Neutrophil (primary cell): ENCODE data around the gene MSL2.

Experiments used
- H3K27ac ChIP-seq: fragments of 200-600 bp; sonication (generic); 2 replicates; pipeline ENCODE4 v1.5.1; 2016; ENCODE audit warnings: mild to moderate bottlenecking, moderate library complexity
- H3K27me3 ChIP-seq: fragments of 200-600 bp; sonication (generic); 2 replicates; pipeline ENCODE4 v1.6.0; 2016; ENCODE audit warnings: mild to moderate bottlenecking
- H3K36me3 ChIP-seq: fragments of 200-600 bp; sonication (generic); 2 replicates; pipeline ENCODE4 v1.5.1; 2017
- H3K4me1 ChIP-seq, 2 experiments: fragments of 200-600 bp in 1 of 2; sonication (generic) in 1 of 2; 1 replicate in 1 of 2; 2 replicates in 1 of 2; pipeline versions ENCODE4 v1.5.1 to v1.6.1; 2013 to 2016; ENCODE audit warnings: low read depth in 1 of 2, low read length in 1 of 2, mild to moderate bottlenecking in 1 of 2, moderate library complexity in 1 of 2; ENCODE audit not compliant: control insufficient read depth in 1 of 2, insufficient read depth in 1 of 2
- H3K4me3 ChIP-seq, 2 experiments: fragments of 200-600 bp in 1 of 2; sonication (generic) in 1 of 2; 1 replicate in 1 of 2; 2 replicates in 1 of 2; pipeline ENCODE4 v1.5.1; 2013 to 2016; ENCODE audit warnings: low read depth in 1 of 2, low read length in 1 of 2, mild to moderate bottlenecking in 1 of 2, moderate library complexity in 1 of 2
- H3K9me3 ChIP-seq: fragments of 200-600 bp; sonication (generic); 2 replicates; pipeline ENCODE4 v1.5.1; 2016
- CTCF ChIP-seq: fragments of 200-600 bp; sonication (generic); IDR thresholded peaks from 2 replicates; pipeline ENCODE4 v1.5.1; 2016; ENCODE audit warnings: antibody characterized with exemption

Gene MSL2

GRCh38 chr3:136186846-136187245 lies 9.3 kb downstream of the MSL2 start:
- no peak overlapping the region for H3K4me3 ChIP-seq
- TF ChIP-seq CTCF, result no peak
- peaks cover 51 to 54% of the 10 kb centered on the region in 2 experiments for H3K4me1 ChIP-seq
- H3K9me3 ChIP-seq, result no peaks in the 10 kb centered on the region
- H3K27ac ChIP-seq, result peak overlapping the region; percentile 64
- H3K27me3 ChIP-seq, result no peaks in the 10 kb centered on the region
- no peaks in the 10 kb centered on the region for H3K36me3 ChIP-seq

GRCh38 chr3:136186344-136186743 lies 9.8 kb downstream of the MSL2 start:
- H3K4me1 ChIP-seq, result peaks cover 49% of the 10 kb centered on the region in 2 experiments
- H3K27ac ChIP-seq, result peak overlapping the region; percentile 64
- no peak for TF ChIP-seq CTCF
- H3K27me3 ChIP-seq, result no peaks in the 10 kb centered on the region
- no peaks in the 10 kb centered on the region for H3K9me3 ChIP-seq
- no peaks in the 10 kb centered on the region for H3K36me3 ChIP-seq
- H3K4me3 ChIP-seq, result peak overlapping the region in 1 of 2 experiments; percentile 16

GRCh38 chr3:136184703-136185102 lies 11.4 kb downstream of the MSL2 start:
- no peaks in the 10 kb centered on the region for H3K36me3 ChIP-seq
- H3K27me3 ChIP-seq, result no peaks in the 10 kb centered on the region
- H3K4me3 ChIP-seq, result no peak overlapping the region
- H3K27ac ChIP-seq, result no peak overlapping the region
- no peaks in the 10 kb centered on the region for H3K9me3 ChIP-seq
- no peak for TF ChIP-seq CTCF
- peaks cover 32 to 37% of the 10 kb centered on the region in 2 experiments for H3K4me1 ChIP-seq

GRCh38 chr3:136181741-136182140 lies 14.4 kb downstream of the MSL2 start:
- Histone ChIP-seq H3K27me3 (no peaks in the 10 kb centered on the region), H3K4me1 (peaks cover 17 to 22% of the 10 kb centered on the region in 2 experiments), H3K36me3 (no peaks in the 10 kb centered on the region), H3K4me3 (no peak overlapping the region), H3K9me3 (no peaks in the 10 kb centered on the region), H3K27ac (no peak overlapping the region)
- TF ChIP-seq CTCF, result no peak

GRCh38 chr3:136177876-136178275 lies 18.3 kb downstream of the MSL2 start:
- H3K36me3 ChIP-seq, result no peaks in the 10 kb centered on the region
- H3K27me3 ChIP-seq, result no peaks in the 10 kb centered on the region
- no peak for TF ChIP-seq CTCF
- H3K4me1 ChIP-seq, result peaks cover 0 to 11% of the 10 kb centered on the region in 2 experiments
- H3K27ac ChIP-seq, result no peak overlapping the region
- no peak overlapping the region for H3K4me3 ChIP-seq
- H3K9me3 ChIP-seq, result no peaks in the 10 kb centered on the region
